ENCODE results near the gene DCUN1D2.

DNA sequence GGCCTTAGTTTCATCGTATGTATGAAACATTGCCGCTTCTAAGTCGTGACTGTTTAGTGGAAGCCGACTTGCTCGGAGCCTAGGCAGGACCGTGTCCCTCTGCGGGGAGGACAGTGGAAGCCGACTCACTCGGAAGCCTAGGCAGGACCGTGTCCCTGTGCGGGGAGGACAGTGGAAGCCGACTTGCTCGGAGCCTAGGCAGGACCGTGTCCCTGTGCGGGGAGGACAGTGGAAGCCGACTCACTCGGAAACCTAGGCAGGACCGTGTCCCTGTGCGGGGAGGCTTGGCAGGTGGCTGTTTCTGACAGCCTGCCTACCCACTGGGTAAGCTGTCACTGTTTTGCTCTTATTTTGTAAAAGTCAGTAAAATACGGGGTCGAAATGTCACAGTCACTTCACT is 20.4 kb upstream of the DCUN1D2 start:
- TF ChIP-seq, protein P1, sequence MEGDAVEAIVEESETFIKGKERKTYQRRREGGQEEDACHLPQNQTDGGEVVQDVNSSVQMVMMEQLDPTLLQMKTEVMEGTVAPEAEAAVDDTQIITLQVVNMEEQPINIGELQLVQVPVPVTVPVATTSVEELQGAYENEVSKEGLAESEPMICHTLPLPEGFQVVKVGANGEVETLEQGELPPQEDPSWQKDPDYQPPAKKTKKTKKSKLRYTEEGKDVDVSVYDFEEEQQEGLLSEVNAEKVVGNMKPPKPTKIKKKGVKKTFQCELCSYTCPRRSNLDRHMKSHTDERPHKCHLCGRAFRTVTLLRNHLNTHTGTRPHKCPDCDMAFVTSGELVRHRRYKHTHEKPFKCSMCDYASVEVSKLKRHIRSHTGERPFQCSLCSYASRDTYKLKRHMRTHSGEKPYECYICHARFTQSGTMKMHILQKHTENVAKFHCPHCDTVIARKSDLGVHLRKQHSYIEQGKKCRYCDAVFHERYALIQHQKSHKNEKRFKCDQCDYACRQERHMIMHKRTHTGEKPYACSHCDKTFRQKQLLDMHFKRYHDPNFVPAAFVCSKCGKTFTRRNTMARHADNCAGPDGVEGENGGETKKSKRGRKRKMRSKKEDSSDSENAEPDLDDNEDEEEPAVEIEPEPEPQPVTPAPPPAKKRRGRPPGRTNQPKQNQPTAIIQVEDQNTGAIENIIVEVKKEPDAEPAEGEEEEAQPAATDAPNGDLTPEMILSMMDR (IDR thresholded peaks at IDR 0.05), result no peak
- TF ChIP-seq POLR2A (IDR thresholded peaks at IDR 0.05), result no peak
